RKO (cell line): ENCODE results near the gene SVOPL.

Experiments
- DNase-seq: peaks from one replicate; pipeline ENCODE4 v3.0.0-alpha.2; 2016; ENCODE audit warnings: low spot score

The SVOPL gene

DNA sequence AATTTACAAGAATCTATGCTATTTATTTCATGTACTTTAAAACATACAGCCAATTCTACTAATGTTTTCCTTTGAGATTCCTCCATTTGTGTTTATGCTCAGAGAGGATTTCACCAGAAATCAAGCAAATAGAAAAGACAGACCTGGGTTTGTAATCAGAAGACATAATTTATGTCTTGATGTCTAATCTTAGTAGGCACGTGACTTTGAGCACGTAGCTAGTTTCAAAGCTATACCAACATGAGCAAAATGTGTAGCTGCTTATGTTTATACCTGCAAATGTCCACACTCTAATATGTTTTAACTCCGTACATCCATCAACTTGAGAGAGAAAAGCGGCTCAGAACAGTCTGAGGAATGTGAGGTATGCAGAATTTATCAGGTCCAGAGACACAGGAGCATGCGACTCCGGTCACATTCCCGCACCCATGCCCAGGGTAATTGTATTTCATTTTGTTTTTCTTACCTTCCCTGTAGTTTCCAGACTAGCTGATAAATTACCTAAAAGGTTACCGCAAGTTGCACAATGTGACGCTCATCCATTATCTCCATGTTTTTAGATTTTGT, 40.0 kb downstream of the SVOPL start:
- DNase-seq: no peak

DNA sequence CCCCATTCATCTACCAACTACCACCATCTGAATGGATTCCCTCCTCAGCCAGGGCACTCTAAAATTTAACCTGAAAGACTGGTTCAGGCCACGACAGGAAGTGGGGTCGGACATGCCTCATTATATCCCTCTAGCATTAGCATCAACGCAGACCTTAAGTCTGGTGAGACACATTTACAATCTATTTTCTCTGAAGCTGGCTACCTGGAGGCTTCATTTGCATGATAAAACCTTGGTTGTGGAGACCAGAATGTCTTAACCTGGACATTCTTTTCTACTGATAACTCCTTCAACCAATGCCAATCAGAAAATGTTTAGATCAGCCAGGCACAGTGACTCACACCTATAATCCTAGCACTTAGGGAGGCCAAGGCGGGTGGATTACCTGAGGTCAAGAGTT, 42.3 kb downstream of the SVOPL start:
- DNase-seq: no peak

DNA sequence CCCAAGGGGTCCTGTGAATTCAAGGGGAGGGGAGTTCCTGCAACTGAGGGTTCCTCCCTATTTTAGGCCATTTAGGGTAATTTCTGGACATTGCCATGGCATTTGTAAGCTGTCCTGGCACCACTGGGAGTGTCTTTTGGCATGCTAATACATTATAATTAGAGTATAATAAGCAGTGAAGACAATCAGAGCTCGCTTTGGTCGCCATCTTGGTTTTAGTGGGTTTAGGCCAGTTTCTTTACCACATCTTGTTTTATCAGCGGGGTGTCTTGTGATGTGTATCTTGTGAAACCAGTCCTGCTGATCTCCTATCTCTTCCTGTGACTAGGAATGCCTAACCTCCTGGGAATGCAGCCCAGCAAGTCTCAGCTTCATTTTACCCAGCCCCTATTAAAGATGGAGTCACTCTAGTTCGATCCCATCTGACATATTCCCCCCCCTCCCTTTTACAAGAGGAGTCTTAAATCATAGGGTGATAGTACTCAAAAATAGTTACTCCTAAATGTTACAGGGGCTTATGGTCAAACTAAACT, 43.2 kb downstream of the SVOPL start:
- no peak for DNase-seq

DNA sequence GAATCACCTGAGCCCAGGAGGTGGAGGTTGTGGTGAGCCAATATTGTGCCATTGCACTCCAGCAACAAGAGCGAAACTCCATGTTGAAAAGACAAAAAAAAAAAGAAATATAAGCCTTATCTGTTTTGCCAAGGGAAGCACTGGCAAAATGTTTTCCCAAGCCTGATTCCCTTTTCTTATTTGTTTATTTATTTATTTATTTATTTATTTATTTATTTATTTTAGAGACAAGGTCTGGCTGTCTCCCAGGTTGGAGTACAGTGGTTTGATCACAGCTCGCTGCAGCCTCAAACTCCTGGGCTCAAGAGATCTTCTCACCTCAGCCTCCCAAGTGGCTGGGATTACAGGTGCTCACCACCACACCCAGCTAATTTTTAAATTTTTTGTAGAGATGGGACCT, 44.2 kb downstream of the SVOPL start:
- no peak for DNase-seq

DNA sequence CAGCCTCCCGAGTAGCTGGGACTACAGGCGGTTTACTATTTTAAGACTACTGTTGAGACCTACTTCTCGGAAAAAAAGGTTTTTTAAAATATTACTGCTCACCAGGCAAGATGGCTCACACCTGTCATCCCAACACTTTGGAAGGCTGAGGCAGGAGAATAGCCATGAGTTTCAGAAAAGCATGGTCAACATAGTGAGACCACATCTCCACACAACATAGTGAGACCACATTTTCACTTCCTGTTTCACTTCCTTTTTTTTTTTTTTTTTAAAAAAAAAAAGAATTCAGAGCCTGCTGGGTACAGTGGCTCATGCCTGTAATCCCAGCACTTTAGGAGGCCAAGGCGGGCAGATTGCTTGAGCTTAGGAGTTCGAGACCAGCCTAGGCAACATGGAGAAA, 46.5 kb downstream of the SVOPL start:
- no peak for DNase-seq

DNA sequence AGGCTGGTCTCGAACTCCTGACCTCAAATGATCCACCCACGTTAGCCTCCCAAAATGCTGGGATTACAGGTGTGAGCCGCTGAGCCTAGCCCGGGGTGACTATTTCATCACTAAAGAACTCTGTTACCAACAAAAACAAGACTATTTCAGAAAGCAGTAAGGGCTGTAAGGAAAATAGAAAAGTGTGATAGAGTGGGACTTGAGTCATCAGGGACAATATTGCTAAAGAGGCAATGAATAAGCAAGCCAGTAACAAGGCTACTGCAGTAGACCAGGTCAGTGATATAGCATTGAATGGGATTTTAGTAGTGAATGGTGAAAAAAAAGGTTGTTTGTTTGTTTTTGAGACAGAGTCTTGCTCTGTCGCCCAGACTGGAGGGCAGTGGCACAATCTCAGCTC, 51.7 kb downstream of the SVOPL start:
- DNase-seq: no peak

DNA sequence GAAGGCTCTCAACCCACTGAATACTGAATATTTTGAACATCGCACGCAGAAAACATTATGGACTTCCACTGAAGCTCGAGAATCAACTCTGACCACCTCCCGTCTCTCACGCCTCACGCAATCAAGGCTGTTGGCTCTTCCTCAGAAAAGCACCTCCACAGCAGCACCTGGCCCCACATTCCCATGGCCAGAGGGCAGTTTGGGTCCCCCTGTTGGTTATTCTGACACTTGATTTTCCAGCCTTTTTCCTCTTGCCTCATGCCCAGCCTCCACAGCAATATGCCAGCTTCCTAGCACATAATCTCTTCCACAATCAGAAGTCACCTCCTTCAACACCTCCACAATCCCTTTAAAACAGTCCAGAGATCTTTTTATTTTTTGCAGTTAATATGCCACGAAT, 55.9 kb downstream of the SVOPL start:
- no peak for DNase-seq

DNA sequence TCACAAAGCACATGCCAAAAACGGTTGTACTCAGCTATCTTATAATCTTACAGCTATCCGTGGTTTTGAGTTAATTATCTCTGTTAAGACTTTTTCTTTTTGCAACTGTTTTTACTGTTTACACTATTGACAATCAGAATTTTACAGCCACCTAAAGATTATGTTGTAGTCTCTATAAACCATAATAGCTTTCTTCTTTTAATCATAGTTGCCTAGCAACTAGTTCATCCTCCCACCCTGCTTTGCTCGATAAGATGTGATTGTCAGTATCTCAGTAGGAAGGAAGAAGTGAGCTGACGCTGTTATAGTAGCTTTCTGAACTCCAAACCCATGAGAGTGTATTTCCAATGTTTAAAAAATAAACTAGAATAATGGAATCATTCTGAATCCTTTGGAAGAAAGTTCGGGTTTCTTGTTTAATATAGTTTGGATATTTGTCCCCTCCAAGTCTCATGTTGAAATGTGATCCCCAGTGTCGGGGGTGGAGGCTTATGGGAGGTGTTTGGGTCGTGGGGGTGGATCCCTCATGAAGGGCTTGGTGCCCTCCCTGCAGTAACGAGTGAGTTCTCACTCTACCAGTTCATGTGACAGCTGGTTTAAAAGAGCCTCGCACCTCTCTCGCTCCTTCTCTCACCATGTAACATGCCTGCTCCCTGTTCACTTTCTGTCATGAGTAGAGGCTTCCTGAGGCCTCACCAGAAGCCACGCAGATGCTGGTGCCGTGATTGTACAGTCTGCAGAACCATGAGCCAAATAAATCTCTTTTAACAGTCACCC, 68.1 kb downstream of the SVOPL start:
- no peak for DNase-seq

DNA sequence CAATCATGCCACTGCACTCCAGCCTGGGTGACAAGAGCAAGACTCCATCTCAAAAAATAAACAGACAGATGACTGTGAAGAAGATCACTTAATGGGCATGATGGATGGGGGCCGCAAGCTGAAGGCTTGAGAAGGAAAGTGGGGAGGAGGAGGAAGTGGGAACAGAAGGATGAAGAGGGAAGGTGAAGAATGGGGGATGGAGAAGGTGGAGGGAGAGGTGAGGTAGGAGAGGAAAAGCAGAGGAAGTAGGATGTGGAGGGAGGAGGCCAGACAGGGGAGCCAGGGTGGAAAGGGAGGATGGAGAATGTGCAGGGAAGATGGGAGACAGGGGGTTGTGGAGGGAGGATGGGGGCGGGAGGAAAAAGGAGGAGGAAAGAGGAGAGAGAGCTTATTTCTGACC, 68.8 kb downstream of the SVOPL start:
- DNase-seq: no peak

DNA sequence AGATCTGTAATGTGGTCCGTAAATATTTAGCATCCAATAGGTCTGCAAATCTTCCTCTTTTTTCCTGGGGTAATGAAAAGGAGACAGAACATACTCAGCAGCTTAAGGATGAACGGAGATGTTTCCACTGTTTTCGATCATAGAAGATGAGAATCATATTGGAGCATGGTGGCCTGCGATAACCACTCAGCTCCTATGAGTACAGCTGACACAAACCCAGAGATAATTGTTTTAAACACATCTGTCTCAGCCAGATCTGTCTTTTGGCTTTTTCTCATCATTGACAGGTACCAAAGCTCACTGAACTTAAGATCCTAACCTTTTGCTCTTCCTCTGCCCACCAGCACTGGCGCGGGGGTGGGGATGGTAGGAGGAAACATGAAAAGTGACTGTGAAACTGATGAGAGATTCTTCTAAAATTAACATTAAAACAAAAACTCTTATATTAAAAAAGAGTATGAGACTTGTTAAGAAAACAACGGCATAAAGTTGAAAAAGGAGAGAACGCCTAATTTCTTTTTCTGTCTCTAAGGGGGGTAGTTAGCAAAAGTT, 71.0 kb downstream of the SVOPL start:
- DNase-seq: no peak

DNA sequence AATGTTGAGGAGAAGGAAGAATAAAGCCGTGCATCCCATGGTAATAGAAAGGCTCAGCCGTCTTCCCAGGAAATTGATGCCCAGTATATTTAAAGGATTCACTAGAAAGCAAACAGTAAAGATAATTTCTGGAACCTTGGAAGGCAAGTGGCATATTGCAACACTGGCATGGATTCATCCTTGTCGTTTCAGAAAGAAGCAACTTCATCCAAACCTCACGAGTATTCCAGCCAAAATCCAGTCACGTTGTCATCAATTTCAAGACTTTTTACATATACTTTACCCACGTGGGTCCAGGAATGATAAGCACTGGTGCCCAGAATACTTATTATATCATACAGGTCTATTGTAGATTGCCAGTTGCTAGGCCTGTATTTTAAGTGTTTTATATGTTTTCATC, 73.8 kb downstream of the SVOPL start:
- no peak for DNase-seq

DNA sequence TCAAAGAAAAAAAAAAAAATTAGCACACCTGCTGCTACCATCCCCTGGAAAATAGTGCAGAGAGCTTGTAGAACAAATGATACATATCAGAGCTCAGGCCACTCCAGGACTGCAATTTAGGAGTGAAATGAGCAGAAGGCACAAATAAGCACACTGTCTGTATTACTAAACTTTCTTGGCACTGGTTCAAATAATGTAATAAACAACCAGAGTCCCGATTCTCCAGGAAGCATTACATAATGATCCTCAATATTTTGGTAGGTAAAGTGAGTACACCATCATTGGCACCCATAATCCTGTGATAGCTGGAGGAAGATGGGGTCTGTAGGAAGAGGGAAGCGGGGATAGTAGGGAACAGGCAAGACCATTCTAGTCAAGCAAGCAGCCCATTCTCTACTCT, 74.3 kb downstream of the SVOPL start:
- DNase-seq: no peak

DNA sequence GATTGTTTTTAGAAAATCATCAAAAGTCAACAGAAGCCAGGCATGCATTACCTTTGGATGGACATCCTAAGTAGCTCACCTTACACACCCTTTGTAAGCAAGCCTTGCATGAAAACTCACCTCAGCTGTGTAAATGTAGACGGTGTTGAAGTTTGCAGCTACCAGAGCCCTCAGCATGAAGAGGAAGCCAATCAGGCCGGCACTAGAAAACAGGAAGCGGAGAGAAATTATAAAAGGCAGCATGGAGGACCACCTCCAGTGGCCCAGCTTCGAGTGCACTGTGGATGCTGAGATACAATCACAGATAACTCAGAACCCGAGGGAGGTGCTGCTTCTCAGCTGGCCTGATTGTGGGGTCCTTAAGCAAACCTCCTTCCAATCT, 75.3 kb downstream of the SVOPL start:
- DNase-seq: no peak

DNA sequence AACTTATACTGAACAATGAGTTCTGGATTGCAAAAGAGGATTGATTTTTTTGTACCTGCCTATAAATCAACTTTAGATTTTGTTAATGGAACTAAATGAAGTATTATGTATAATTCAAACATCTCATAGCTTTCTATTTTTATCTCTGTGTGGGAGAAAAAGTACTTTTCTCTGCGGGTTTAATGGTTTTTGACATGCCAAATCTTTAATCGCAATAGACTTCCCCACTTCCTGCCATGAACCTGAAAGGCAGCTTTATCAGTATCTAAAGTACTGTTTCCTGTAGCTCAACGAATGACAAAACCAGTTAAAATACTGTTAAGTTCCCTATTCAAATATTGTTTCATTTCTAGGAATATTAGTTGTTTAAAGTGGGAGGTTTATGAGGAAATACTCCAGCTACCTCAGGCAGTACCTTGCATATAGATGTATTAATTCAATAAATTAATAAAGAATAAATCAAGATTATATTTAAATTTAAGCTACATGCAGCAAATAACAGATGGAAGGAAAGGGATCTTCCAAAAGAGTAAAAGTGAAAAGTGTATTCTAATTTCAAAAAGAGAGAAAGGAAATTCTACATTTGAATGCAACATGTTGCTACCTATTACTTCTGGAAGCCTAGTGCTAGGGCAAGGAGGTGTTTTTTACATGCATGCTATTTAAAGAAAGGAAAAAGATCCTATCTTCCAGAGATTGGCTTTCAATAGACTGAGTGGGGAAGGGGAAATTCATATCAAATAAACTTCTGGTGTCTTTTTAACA, 75.9 kb downstream of the SVOPL start:
- DNase-seq: no peak

DNA sequence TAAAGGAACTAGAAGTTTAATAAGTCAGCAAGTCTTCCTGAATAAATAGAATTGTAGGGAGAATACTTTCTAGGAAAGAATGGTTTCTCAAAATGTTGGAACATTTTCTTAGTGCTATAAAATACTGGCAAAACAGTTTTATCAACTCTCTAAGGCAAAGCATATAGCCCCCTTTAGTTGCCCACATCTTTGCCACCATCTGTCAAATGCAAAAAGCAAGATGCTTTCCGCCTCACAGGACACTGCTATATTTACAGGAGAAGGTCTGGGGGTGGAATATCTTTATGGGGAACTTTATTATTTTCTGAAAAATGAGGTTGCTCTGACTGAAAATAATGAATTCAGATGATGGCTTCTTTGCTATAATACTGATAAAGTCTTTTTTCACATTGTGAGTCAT, 78.3 kb downstream of the SVOPL start:
- DNase-seq: no peak

DNA sequence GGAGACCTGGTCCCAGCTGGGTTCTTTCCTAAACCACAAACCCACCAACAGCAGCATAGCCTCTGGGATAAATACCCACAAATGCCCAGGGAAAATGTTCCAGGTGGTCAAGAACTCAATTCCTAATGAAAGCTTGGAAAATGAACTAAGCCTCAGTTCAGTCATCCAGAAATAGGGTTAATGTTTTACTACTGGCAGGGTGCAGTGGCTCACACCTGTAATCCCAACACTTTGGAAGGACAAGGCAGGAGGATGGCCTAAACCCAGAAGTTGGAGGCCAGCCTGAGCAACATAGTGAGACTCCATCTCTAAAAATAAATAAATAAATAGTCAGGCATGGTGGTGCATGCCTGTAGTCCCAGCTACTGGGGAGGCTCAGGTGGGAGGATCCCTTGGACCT, 82.2 kb downstream of the SVOPL start:
- no peak for DNase-seq

DNA sequence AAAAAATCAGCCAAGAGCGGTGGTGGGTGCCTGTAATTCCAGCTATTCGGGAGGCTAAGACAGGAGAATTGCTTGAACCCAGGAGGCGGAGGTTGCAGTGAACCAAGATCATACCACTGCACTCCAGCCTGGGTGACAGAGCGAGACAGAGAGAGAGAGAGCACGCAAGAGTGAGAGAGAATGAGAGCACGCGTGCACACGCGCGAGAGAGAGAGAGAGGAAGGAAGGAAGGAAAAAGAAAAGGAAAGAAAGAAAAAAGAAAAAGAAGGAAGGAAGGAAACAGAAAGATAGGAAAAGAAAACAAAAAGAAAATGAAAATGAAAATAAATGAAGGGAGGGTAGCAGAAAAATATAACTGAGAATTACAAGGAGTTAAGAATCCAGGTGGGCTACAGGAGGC, 82.7 kb downstream of the SVOPL start:
- no peak for DNase-seq

DNA sequence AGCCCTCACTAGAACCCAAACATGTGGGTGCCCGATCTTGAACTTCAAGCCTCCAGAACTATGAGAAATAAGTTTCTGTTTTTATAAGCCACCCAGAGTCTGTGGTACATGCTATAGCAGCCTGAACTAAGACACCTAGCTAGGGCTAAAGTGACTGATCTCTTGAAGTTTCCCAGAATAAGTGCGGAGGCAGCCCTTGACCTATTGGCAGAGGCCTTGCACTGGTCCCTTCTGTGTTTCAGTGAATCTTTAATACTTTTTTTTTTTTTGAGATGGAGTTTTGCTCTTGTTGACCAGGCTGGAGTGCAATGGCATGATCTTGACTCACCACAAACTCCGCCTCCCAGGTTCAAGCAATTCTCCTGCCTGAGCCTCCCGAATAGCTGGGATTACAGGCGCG, 85.1 kb downstream of the SVOPL start:
- no peak for DNase-seq

DNA sequence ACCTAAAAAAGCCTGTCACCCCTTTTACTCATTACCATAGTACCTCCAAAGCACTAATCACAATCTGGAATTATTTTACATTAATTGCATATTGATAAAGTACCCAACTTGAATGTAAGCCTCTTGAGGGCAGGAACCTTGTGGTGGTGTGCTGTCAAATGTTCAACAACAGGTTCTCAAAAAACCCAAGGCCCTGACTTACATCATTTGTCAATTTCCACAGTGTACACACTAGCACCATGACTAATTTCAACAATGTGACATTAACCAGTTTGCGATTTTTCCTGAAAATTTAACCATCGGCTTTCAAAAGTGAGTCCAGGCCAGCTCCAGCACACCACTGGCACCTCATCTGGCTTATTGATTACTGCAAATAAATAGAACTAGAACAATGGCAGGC, 87.5 kb downstream of the SVOPL start:
- DNase-seq: no peak

DNA sequence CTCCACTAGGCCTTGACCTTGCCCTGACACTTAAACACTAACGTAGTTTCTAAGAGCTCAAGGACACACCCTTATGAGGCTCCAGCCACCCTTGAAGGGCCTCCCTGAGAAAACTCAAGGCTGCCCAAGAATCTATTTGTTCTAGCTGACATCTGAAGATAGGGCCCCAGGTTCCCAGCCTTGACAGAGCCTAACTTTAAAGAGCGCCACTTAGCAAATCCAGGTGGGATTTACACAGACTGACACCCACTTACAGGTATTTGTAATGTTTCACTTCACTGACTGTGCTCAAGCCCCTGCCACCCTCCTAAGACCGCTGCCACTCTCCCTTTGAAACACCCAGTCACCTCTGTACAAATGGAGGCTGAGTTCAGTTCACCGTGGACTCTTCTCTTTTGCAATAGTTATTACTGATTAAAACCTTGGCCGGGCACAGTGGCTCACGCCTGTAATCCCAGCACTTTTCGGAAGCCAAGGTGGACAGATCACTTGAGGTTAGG, 90.4 kb downstream of the SVOPL start:
- no peak for DNase-seq

DNA sequence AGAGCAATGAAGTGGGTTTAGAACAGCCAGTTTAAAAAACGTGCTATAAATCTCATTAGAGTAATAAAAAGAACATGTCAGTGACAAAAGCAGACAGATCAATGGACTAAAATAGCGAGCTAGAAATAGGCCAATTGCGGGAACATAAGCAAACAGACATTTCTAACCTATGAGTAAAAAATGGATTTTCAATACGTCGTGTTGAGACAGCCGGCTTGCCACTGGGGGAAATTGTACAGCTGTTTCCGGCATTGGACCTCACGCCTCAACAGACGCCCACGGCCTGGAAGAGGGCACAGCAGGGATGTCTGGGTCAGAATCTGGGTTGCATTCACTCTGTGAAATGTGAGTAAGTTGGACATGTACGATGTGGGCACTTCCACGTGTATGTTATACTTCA, 92.9 kb downstream of the SVOPL start:
- no peak for DNase-seq

DNA sequence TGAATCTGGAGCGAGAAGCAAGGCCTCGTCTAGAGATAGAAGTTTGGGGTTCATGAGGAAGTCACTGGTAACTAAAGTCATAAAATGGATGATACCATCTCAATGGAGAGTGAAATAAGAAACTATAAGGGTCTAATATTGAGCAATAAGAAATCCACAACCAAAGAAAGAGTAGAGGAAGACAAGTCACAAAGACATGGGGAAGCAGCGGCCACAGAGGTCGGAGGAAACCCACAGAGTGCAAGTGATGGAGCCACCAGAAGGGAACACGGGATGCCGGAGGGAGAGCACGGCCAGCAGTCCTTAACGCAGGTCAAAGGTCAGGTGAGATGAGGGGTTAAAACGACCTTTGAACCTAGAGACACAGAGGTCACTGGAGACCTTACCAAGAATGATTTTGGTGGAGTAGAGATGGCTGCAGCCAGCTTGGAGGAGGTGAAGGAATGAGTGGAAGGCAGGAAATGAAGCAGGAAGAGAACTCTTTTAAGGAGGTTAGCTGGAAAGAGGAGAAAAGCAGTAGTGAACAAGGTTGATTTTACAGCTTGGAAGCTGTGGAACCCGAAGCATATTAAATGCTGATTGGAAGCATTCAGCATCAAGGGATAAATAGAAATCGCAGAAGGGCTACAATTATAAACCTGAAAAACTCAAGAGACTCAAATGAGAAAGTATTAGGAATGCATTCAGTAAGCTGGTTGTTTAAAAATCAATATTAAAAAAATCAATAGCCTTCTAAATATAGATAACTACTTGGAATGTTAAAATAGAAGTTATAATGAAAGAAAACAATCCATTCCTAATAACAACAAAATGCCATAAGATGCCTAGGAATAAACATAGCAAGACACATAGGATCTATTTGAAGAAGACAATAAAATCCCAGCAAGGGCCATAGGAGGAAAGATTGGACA, 93.7 kb downstream of the SVOPL start:
- no peak for DNase-seq
